Activated CD4-positive, alpha-beta T cell treated with anti-CD3 and anti-CD28 coated beads, Interleukin-2, amount 50 U/mL, for 1 hour (primary cell): Measurements from ENCODE around the gene IL4I1.

Experiments
- DNase-seq: peaks from one replicate; pipeline ENCODE4 v3.0.0-alpha.2; 2020

IL4I1 gene

DNA sequence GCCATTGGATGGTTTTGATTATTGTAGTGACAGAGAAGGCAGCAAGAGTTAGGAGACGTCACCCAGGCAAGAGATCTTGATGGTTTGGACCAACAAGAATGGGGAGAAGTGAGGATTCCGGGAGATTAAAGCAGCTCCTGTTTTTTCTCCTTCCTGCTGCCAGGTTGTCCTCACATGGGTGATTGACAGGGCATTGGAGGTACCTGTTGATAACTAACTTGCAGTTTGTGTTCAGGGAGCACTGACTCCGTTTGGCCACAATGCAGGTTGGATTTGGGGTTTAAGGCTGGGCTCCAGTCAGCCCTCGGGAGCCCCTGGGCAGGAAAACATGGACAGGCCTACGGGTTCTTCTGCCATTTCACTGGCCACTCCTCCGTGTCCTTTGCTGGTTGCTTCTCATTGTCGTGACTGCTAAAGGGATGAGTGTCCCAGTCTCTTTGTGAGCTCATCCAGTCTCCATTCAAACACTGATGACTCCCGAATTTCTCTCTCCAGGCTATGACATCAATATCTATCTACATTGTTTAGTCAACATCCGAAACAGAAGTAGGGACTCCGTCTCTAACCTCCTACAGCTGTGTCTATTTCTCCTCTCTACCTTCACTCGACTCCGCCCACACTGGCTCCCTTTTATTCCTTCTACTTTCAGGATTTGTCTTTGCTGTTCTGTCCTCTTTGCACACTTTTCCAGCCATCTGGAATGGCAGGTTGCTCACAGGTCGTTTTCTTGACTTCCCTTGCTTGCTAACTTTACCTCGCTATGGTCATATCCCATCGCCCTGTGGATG, 47.1 kb downstream of the IL4I1 start:
- no peak for DNase-seq

DNA sequence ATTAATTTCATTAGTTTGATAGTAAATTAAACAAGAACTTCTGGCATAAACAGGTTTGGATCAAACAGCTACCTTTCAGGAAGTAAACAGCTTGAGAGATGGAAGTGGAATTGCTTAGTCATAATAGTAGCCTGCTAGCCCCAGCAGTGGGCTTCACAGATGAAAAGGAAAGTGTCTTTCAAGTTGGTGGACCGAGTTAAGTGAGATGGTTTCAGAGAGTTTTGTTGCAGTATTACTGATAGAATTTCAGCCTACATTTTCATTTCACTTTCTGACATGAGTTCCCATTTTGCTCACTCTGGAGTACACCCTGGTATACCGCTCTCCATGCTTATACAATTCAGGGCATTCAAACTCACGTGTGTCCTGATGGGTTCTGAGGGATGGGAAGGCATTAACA, 47.7 kb downstream of the IL4I1 start:
- no peak for DNase-seq

DNA sequence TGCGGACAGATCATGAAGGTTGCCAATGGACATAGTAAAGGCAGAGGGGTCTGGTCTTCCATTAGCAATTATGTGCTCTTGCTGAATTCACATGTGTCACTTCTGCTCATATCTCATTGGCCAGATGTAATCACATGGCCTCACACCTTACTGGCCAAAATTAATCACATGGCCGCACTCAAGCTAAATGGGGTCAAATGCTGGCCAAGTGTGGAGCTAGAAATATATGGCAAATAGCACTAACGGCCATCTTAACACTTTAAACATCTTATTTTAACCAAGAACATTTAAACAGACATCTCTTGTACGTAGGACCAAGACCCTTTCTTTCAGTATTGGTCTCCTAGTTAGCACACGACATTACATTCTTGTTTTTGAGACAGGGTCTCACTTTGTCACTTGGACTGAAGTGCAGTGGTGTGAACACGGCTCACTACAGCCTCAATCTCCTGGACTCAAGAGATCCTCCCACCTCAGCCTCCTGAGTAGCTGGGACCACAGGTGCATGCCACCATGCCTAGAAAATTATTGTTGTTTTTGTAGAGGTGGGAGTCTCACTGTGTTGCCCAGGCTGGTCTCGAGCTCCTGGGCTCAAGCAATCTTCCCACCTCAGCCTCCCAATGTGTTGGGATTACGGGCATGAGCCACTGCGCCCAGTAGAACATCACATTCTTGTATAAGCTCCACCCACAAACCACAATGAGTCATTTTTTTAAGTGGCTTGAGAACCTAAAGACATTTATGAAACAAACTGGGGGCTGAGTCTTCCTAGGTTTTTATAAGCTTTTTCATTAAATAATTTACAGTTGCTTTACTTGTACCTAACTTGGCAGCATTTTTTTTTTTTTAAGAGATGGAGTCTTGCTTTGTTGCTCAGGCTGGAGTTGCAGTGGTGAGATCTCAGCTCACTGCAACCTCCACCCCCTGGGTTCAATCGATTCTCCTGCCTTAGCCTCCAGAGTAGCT, 48.7 kb downstream of the IL4I1 start:
- DNase-seq, result no peak

DNA sequence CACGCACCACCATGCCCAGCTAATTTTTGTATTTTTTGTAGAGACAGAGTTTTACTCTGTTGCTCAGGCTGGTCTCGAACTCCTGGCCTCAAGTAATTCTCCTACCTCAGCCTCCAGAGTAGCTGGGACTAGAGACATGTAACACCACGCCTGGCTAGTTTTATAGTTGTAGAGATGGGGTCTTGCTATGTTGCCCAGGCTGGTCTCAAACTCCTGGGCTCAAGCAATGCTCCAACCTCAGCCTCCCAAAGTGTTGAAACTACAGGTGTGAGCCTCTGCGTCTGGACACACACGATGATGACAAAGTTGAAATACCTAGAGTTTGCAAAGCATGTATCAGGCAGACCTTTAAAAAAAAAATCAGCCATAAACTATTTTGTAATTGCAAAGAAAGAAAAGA, 50.3 kb downstream of the IL4I1 start:
- no peak for DNase-seq

DNA sequence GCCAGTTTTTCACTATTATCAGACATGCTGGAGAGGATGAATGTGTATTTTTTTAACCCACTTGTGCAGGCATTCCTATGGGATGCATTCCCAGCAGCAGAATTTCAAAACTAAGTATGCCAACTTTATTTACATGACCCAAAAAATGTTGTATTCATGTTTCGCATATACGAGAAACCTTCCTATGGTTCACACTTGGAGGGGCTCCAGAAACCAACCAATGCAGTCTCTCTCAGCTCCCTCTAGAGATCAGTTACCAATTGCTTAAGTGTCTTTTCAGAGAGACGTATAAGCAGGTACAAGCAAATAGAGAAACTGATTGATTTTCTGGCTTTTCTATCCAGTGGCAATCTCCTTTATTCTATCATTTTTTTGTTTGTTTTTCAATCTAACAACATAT, 51.3 kb downstream of the IL4I1 start:
- no peak for DNase-seq

DNA sequence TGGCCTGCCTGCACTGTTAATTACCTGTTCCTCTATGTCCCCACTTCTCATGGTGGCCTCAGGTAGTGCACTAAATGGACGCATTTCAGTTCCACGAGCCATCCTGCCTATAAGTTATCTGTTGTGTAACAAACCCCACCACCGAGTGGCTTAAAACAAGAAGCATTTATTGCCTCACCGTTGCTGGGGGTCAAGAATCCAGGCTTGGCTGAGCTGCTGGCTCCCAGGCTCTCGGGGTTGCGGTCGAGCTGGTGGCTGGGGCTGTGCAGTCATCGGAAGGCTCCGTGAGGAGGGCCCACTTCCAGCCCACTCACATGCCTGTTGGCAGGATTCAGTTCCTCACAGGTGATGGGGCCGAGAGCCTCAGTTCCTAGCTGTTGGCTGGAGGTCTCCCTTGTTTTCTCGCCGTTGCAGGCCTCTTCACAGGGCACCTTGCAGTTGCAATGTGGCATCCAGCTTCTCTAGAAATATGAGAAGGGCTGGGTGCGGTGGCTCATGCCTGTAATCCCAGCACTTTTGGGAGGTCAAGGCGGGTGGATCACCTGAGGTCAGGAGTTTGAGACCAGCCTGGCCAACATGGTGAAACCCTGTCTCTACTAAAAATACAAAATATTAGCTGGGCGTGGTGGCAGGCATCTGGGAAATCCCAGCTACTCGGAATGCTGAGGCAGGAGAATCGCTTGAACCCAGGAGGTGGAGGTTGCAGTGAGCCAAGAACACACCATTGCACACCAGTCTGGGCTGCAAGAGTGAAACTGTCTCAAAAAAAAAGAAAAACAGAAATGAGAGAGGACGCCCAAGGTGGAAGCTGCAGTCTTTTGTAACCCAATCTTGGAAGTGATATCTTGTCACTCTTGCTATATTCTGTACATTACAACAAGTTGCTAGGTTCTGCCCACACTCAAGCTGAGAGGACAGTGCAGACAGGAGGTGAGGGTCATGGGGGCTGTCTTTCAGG, 52.3 kb downstream of the IL4I1 start:
- no peak for DNase-seq

DNA sequence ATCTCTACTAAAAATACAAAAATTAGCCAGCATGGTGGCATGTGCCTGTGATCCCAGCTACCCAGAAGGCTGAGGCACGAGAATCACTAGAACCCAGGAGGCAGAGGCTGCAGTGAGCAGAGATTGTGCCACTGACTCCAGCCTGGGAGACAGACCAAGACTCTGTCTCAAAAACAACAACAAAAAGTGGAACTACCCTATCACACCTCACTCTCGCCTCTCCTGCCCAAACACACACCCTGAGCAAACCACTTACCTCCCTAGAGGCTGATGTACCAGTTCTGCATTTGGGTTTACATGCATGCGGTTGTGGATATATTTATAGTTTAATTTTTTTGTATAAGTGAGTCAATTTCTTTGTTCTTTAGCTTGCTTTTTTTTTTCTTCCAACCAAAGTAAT, 53.4 kb downstream of the IL4I1 start:
- no peak for DNase-seq

DNA sequence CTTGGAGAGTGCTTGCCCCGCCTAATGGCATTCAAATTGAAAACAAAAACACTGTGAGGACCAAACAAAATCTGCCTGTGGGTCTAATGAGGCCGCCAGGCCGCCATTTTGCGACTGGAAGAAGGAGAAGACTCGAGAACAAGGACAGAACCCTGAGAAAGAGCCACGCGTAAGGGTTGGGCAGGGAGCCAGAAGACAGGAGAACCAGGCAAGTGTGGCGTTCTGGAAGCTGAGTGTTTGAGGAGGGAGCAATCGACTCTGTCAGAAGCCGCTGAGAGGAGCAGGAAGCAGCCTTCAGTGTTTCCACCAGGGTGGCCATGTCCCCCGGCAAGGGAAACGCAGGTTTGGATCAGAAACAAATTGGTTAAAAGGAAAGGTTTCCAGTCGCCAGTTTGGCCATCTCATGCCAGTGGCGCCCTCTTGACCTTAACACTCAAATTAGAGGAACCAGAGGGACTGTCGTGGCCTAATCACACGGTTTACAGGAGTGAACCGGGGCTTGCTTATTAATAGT, 55.9 kb downstream of the IL4I1 start:
- DNase-seq, result no peak

DNA sequence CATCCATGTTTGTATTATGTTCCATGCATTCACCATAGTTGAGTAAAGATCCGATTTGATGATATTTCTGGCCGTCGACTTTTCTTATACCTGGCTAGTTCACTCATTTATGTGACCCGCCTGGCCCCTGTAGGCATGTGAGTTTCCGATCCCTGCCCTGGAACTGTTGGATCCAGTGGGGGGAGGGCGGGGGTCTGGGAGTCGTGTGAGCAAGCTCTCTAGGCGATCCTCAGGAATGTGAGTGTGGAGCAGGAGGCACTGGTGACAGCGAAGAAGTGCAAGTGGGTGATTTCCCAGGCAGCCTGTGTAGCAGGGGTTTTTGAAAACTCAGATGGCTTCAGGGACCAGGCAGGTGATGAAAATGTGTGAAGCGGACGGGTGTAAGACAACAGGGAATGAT, 56.4 kb downstream of the IL4I1 start:
- DNase-seq, result no peak

DNA sequence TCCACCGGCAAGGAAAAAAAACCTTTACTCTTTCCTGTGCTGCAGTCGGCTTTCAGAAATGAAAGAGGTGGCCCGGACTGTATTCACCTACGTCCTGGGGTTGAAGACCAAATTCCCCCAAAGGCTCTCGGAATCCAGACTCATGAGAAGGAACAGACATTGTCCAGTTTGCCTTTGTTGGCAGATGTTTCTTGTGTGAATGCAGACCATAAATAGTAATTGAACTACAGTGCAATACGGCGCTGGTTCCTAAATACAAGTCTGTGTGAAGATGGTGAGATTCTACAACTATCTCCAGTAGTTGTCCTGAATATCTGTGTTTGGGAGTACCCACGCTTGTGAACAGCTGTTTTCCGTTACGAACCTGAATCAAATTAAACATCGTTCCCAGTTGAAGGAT, 57.0 kb downstream of the IL4I1 start:
- DNase-seq, result no peak
